Cortex of kidney (tissue), 1 donor: ENCODE data around the gene NDFIP2.

Experiments
- DNase-seq: peaks from one replicate; lab custom pipeline; 2025; lab: John Stamatoyannopoulos, UW

The NDFIP2 gene

DNA sequence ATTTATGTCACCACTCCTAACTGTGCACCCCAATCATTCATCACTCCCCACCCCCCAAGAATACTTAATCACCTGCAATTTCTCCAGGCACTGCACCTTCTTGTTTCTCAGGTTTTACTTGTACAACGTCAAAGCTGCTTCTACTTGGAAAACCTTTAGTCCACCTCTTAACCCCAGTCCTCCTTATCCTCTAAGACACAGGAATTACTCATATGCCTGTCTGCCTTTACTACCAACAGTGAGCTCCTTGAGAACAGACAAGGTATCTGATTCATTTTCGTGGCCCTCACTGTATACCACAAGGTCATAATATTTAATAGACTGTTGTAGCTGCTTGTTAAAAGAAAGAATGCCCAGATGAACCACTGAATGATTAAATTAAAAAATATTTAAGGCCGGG, 21.0 kb upstream of the NDFIP2 start:
- DNase-seq = no peak

DNA sequence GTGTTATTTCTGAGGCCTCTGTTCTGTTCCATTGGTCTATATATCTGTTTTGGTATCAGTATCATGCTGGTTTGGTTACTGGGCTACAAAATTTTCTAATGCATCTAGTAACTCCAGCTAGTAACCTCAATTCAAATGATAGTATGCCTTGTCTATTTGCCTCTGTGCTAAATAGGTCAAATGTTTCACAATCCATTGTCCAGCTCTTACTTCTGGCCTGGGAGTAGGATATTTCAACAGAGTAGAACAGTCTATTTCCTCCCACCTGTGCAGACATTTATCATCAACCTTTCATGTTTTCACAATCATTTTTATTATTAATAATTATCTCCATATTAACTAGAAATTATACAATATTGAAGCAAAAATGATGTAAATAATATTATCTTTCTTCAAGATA, 18.1 kb upstream of the NDFIP2 start:
- no peak for DNase-seq

DNA sequence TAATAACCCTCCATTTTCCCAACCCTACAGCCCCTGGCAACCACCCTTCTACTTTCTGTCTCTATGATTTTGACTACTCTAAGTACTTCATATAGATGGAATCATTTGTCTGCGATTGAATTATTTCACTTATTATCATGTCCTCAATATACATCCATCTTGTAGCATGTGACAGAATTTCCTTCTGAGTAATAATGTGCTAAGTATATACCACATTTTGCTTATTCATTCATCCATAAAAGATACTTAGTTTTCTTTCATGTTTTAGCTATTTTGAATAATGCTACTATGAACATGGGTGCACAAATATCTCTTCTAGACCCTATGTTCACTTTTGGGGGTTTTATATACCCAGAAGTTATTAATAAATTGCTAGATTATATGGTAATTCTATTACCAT, 17.4 kb upstream of the NDFIP2 start:
- DNase-seq = no peak

DNA sequence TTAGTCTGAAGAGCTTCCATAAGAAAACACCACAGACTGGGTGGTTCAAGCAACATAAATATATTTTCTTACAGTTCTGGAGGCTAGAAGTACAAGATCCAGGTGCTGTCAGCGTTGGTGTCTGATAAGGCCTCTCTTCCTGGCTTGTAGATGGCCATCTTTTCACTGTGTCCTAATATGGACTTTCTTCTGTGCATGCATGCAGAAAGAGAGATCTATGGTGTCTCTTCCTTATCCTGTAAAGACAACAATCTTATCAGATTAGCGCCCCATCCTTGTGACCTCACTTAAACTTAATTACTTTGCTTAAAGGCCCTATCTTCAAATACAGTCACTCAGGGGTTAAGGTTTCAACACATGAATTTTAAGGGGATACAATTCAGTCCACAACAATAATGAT, 14.1 kb upstream of the NDFIP2 start:
- no peak for DNase-seq

DNA sequence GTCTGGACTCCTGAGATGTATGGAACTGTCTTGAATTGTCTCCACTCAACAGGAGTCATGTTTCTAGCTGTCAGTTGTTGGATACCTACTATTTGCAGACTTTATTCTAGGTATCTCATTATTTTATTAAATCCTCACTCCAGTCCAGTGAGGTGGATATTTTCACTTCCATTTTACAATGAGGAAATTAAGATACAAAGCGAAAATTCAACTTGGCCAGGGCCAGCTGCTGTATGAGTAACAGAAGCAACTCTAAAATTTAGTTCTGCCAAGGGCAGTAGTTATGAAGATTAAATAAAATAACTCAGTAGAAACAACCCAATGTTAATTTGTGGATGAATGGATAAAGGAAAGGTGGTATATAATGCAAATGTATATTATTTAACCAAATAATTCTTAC, 12.6 kb upstream of the NDFIP2 start:
- no peak for DNase-seq

DNA sequence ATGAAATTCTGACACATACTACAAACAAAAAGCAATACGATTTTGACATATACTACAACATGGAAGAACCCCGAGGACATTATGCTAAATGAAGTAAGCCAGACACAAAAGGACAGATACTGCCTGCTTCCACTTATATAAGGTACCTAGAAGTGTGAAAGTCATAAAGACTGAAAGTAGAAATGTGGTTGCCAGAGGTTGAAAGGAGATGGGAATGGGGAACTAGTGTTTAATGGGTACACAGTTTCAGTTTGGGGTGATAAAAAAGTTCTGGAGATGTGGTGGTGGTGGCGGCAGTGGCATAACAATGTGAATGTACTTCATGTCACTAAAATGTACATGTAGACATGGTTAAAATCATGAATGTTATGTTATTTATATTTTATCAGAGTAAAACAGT, 12.1 kb upstream of the NDFIP2 start:
- no peak for DNase-seq

DNA sequence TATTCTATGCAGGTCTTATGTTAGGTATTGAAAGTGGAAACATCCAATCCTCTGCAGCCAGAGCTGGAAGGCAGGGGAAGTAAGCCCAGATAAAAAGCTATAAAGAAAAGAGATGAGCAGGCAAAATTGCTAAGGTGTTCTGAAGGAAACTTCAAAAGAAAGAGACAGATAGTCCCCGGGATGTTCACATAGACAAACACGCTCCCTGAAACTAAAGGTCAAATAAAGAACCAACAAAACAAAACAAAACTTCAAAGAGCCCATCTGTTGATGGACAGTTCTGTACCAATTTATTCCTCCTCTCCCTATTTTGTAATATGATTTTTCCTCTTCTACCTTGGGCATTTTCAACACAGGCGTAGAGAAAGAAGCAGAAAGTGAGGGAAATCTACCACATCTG, 11.3 kb upstream of the NDFIP2 start:
- no peak for DNase-seq

DNA sequence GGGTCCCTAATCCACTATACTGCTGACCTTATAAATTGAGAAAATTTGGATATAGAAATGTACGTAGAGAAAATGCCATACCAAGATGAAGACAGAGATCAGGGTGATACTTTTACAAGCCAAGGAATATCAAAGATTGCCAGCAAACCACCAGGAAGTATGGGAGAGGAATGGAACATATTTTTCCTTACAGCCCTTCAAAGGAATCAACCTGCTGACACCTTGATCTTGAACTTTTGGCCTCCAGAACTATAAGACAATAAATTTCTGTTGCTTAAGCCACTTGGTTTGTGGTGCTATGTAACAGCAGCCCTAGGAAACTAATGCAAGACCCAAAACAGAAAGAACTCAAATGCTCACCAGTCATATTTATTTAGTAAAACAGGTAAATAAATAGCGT, 10.3 kb upstream of the NDFIP2 start:
- no peak for DNase-seq

DNA sequence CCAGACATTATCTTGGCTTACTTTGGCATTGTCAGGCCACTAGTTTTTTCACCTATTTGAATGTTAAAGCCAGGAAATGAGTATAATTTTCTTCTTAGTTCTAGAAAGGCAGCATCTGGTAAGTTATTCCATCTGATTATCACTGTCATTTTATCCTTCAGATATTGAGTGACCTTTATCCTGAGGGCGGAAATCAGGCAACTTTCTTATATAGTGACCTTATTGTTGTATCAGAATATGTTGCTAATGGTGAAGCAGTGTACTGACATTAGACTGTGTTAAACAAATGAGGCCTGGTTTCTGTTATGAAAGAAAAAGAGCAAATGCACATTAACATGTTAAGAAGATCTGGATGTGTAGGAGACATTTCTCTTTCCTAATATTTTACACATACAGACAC, 5.4 kb upstream of the NDFIP2 start:
- DNase-seq = no peak

DNA sequence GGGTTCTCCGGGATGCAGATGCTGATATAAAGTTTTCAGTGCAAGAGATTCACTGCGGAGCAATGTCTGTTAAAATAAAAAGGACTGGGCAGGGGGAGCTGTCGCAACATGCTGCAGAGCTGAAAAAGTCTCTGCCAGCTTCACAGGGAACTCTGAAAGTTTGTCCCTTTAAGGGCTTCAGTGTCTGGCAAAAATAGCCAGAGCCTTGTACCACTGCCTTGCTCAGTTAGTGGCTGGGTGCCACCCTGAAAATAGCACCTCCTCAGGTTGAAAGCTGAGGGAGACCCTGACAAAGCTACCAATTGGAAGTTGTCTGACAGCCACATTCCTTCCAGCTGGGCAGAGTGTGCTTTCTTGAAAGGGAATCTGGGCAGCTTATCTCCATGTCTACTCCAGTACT, 3.0 kb upstream of the NDFIP2 start:
- DNase-seq = no peak

DNA sequence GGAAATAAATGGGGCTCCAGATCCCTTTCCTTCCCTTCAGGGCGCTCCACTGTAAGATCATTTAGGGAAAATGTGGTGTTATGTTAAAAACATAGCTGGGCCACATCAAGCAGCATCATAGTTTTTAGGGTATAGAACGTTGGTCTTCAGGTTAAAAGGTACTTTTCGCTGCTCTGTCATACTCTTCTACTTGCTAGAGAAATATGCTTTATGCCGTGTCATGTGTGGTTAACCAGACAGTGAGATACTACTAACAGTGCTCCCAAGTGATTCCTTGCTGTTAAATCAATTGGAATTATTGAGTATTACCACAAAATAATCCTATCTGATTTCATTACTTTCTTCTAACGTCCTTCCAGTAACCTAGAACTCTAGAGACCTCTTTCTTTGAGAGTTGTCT, 1.1 kb upstream of the NDFIP2 start:
- DNase-seq = no peak

DNA sequence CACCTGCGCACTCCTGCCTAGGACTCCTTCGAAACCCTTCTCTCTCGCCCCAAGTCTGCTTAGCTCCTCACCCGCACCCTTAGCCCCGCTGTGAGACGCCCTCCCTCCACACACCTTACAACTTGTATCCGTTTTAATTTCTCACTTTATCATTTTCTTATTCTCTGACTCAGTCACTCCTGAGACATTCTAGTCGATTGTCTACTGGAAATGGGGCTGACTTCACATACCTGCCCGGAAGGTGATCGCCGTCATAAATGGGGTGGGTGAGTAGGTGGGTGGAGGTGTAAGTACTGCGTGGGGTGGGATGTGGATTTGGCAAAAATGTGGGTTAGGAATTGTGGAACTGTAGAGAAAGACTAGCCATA, 714 bp downstream of the NDFIP2 start:
- DNase-seq = no peak

DNA sequence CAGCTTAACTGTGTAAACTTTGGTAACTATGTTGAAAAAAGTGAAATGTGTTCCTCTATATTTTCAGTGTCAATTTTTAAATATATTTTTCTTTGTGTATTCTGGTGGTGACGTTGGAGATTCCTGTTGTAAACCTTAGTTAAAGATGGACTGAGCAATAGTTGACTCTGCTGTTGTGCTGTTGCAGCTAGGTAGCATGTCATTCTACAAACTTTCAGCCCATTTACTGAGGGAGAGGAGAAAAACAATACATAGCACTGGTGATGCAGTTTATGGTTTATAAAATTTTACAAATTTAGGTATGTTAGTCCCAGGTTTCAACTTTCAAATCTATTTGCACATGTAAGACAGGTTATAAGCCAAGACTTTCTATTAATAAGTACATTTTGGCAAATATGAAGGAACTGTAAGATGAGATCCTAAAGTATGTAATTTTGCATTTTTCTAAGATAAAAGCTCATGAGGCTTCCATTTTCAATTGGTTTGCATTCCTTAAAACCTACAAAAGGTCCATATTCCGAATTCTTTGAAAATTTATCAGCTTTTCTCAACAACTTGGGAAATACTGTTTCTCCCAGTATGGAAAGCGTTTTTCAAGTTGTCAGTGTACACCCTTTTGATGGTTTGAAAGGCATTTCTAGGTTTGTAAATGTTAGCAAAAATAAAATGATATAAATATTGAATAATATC, 1.5 kb downstream of the NDFIP2 start:
- DNase-seq = no peak

DNA sequence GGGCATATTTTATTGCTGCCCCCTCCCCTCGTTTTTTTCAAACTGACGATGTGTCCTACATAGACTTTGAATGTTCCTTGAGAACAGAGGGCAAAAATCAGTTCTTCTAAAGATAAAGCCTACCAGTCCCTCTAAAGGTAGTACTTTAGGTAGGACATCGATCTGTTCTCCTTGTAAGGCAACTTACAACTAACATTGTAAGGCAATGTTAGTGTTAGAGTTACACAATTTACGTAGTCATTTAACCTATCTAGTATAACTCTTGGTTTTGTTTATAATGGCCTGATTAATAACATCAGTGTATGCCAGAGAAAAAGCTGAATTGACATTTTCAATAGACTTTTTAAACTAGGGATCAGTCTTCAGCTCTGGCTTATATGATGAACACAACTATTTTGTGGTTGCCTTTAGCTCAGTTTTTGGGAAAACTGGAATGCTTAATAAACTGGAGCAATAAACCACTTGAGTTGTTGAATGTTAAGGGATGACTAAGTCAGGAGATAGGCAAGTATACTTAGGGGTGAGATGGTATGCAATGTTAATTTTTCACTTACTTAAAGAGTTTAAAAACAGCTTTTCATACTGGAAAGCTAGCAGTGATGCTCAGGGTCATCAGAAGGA, 2.2 kb downstream of the NDFIP2 start:
- DNase-seq = no peak

DNA sequence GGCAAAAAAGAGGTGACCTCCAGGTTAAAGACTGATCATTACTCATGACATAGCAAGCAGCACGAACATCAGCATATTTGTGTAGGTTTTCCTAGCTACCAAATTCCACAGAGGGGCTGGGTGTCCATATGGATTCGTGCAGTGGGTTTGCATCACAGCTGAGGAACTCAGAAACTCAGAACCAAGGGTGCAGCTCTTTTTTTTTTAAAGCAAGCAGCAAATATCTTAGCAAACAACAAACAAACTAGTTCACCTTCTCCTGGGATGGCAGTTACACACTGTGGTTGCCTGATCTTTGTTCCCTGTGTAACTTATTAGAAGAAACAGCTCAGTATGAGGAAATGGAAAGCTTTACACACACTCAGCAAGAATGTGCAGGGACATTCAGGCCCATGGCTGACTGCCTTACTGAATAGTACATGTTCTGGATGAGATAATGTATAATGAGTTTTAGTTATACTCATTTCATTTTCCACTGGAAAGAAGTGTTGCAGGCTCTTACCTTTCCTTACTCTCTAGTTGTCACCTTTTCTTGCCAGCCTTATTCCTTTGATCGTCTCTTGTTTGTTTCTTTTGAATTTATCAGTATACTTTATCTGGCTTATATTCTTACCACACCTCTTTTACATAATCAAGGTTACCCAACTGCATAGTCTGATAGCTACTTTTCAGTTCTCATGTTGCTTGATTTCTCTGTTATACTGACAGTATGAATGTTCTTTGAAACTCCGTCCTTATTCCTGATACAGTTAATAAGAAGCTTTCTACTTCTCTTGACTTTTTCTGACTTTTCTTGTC, 4.3 kb downstream of the NDFIP2 start:
- no peak for DNase-seq

DNA sequence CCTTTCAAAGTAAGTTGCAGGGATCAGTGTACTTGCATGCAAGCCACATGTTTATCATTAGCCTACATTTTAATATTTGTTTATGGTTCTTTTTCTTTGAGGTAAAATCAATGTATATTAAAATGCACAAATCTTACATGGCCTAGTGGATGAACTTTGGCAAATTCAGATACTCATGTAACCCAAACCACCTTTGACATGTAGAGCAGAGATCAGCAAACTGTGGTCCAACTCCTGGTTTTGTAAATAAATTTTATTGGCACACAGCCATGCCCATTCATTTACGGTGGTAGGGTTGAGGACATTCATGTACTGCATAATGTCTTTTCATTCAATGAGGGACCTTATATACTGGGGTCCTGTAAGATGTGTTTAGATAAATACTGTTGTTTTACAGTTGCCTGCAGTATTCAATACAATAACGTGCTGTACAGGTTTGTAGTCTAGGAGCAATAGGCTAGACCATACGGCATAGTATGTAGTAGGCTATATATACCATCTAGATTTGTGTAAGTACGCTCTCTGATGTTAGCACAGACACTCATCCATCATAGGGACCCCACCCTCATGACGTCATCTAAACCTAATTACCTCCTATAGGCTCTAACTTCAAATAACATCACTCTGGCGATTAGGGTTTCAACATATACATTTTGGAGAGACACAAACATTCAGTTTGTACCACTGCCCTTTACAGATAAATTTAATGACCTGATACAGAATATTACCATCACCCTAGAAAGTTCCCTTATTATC, 5.7 kb downstream of the NDFIP2 start:
- no peak for DNase-seq

DNA sequence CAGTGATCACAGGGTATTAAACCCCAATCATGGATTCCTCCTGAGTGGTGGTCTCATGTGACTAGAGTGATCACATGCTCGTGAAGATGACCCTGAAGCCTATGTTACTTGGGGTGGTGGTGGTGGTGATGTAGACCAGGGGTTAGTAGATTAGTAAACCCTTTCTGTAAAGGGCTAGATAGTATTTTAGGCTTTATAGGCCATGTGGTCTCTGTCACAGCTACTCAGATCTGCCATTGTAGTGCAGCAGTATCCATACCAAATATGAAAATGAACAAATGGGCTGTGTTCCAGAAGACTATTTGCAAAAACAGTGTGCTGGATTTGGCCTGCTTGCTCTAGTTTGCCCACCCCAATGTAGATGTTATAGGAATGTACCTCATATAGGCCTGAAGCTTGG, 9.4 kb downstream of the NDFIP2 start:
- no peak for DNase-seq

DNA sequence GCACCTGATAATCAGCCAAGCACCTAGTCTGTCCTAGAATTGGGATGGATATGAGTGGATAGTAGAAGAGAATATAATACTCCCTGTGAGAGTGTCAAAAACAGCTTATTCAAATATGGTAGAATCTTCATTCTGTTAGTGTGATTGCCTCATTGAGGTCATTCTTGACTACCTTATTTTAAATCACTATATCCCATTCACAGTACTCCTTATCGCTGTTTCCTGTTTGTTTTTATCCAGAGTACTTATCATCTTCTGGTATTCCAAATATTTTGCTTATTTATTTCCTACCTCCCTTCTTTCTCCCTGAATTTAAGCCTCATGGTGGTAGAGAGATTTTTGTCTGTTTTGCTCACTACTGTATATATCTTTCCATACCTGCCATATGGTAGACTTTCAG, 9.9 kb downstream of the NDFIP2 start:
- no peak for DNase-seq

DNA sequence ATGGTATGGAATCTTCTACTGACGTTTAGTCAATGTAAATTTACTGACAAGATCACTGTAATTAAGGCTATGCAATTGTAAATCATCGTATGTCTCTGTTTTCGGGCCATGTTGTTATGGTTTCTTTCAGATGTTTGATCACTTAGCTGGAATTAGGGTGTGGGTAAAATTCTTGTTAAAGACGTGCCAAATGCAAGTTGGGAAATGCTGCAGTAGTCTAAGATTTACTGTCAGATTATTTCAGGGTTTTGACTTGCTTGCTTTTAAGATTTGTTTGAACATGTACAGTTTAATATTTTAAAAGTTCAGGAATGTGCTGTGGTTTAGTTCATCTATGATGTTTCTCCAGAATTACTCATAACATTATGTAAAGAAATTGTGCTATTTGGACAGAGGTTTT, 10.8 kb downstream of the NDFIP2 start:
- DNase-seq = no peak

DNA sequence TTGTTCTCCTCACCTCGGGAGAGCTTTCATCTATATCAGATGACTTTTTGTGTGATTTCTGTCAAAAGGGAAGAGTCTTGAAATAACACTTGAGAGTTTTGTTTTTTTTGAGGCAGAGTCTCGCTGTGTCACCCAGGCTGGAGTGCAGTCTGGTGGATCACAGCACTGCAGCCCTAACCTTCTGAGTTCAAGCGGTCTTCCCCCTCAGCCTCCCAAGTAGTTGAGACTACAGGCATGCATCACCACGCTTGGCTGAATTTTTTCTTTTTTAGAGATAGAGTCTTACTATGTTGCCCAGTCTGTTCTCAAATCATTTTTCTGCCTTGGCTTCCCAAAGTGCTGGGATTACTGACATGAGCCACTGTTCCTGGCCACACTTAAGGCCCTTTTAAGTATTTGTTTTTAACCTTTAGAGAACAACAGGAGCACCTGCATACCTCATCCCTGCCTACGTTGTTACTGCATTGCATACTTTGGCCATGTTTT, 11.4 kb downstream of the NDFIP2 start:
- no peak for DNase-seq

DNA sequence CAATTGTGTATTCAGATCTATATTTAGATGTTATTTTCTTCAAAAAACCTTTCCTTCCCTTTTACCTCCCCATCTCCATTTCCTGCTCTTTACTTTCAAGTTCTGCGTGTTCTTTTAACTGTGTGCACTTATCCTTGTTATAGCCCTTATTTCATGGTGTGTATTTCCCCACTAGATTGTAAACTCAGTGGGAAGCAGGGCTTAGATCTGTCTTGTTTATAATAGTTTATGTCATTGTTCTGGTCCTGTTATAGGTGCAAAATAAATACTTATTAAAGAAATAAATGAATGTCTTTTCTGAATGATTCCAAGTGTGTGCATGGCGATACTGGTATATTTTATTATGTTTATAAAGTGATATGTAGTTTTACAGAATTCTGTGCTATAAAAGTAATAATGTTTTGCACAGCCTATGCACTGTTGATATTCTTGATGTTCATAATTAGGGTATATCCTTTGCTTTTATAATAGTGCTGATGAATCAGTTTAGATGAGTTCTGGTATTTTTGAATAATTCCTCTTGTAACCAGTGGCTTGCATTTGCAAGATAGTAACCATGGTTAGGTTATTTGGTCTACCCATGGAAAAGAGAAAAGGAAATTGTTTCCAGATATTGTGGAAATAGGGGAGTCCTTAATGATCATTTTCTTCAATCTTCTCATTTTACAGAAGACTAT, 12.1 kb downstream of the NDFIP2 start:
- no peak for DNase-seq

DNA sequence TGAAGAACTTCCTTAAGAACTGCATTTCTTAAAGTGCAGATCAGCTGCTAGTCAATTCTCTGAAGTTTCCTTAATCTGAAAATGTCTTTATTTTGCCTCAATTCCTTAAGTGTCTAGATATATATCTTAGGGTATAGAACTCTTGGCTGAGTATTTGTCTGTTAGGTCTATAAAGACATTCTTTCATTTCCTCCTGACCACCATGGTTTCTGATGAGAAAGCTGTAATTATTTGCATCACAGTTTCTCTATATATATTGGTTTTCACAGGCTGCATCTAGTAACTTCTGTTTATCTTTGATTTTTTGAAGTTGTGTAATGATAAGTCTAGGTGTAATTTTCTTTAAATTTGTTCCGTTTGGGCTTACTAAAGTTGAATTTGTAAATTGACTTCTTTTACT, 15.2 kb downstream of the NDFIP2 start:
- no peak for DNase-seq
